GM18873 (cell line): Measurements from ENCODE around the gene NEGR1.

ENCODE experiments used
- ATAC-seq: cut with Tn5 transposase; IDR thresholded peaks from one replicate; pipeline ENCODE4 v1.9.1; 2021; ENCODE audit warnings: mild to moderate bottlenecking, moderate library complexity, moderate number of reproducible peaks; ENCODE audit not compliant: unreplicated experiment, low FRiP score

NEGR1 gene

DNA sequence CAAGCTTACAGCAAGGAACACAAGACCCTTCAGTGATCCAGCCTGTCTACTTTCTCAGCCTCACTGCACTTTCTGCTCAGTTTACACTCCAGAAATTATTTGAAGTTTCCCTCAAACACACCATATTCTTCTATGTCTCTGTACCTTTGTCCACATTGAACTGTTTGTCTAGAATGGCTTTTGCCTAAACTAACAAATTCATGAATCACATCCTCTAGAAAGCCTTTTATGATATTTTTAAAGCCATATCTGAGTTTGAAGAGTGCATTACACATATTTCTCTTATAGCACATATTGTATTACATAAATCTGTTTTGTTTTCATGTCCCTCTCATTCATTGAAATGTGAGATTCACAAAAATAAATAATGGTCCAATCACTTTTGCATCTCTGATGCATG, 755.5 kb downstream of the NEGR1 start:
- ATAC-seq: no peak

GRCh38 chr1:71522721-71523120, 759.6 kb downstream of the NEGR1 start:
- no peak for ATAC-seq

DNA sequence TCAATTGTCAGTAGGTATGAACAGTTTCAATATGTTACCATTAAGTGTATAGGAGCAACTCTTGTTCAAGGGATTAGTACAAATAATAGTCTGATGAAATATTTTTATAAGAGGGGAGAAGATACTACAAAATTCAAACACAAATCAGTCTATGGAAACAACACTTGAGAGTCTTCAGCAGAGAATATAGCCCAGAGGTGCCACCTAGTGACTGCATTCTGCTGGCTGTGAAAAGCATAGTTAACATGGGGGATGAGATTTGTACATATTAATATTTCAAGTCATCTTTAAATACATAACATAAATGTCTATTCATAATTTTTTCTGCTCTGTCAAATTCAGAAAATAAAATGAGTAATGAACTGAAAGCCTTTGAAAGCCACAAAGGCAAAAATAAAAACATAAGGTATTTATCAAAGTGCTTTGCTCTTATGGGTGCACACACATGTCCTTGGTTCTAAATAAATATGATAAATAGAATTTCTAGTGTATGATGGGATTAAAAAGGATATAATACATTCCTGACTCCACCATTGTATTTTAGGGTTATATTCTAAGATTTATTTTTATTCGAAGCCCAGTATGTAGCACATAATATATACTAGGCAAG, 760.6 kb downstream of the NEGR1 start:
- ATAC-seq: no peak

GRCh38 chr1:71511505-71511904, 770.8 kb downstream of the NEGR1 start:
- ATAC-seq: no peak

GRCh38 chr1:71510725-71511124, 771.6 kb downstream of the NEGR1 start:
- no peak for ATAC-seq

- no peak for ATAC-seq
Measured at GRCh38 chr1:71509051-71509595, 773.2 kb downstream of the NEGR1 start.

DNA sequence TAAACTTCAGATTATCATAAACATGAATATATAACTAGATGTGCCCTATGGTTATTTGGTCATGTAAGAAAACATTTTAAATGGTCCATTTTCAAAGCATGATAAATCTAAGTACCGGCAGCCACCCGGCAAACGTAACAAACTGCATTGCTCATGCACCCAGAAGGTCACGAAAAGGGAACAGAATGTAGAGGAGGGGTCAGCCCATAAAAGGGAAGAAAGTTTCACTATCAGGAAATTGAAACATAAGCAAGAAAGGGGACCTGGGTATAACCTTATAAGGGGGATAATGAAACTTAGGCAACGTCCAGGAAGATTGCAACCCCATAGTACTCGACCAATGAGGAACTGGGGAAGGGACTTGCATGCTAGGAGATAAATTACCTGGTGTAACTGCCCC, 780.3 kb downstream of the NEGR1 start:
- no peak for ATAC-seq

- ATAC-seq: no peak
Measured at GRCh38 chr1:71498542-71498941, 783.8 kb downstream of the NEGR1 start.

GRCh38 chr1:71494163-71494562, 788.2 kb downstream of the NEGR1 start:
- ATAC-seq: no peak

DNA sequence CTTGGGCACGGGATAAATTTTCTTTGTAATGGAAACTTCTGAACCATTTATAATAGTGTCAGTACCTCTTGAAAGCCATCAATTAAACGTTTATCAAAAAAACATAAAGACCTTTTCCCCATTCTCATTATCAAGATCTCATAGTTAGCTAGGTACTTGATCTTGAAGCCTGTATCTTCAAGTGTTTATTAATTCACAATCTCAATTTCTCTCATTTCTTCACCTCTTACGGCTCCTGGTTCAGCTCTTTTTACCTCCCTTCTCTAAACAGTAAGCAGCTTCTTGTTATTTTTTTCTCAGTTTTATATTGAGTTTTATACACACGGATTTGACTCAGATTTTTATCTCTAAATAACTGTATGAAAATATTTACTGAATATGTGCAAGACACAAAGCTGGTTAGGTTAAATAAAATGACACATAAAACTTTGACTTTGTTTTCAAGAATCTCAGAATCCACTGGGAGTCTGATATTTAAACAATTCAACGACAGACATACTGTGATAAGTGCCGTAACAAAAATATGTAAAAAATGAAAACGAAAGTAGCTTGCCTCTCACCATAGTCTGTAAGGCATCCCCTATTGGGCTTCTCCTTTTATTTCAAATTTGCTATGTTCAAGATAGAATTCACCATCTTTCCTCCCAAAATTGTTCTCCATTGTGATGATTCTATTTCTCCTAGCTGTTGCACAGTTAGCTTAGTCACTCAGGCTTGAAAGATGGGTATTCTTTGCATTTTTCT, 789.9 kb downstream of the NEGR1 start:
- no peak for ATAC-seq

DNA sequence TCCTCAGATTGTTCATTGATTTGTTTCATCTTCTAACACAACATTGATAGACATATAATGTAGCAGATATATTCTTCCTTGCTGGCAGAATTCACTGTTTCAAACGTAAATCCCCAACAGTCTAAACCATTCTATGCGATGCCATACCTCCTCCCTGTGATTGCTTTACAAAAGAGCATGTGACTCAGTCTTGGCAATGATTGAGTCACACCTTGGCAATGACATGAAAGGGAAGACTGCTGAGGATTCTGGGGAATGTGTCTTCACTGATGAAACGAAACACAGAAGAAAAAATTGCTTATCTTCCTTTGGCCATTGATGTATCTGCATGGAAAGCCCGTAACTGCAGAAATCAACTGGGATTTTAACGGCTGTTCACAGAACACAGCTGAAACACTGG, 791.9 kb downstream of the NEGR1 start:
- ATAC-seq: no peak

- ATAC-seq: no peak
Measured at GRCh38 chr1:71488555-71489252, 793.6 kb downstream of the NEGR1 start.

- no peak for ATAC-seq
Measured at GRCh38 chr1:71473331-71473730, 809.0 kb downstream of the NEGR1 start.

DNA sequence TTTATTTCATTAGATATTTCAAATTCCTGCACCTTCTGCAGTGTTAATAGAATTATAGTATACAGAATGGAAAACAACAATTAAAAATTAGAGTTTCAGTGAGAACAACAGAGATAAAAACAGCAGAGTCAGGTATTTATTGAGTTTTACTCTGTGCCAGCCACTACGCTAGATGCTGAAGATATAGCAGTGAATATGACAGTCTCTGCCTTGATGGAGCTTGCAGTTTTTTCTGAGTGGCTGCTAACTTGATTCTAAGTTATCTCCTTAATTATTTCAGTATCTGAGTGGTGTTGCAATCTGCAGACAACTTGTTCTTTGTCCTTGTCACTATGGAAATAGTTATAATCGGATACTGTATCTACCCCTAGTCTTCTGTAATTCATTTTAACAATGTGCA, 817.2 kb downstream of the NEGR1 start:
- ATAC-seq: no peak

DNA sequence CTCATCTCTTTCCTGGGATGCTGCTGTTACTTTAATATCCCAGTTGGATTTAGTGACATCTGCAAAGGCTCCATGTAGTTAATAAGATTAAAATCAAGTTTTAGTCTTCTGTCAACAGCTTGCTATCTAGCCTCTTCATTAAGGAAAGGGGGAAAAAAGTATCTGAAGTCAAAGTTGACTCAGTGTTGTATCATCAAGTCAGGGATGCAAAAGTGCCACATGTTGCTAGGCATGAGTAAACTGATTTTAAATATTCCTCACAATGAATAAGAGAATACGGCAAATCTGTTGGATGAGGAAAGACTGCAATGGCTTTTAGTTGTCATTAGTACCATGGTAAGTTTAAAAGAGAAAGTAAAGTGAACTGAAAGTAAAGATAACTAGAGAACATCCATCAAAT, 818.3 kb downstream of the NEGR1 start:
- ATAC-seq: no peak

DNA sequence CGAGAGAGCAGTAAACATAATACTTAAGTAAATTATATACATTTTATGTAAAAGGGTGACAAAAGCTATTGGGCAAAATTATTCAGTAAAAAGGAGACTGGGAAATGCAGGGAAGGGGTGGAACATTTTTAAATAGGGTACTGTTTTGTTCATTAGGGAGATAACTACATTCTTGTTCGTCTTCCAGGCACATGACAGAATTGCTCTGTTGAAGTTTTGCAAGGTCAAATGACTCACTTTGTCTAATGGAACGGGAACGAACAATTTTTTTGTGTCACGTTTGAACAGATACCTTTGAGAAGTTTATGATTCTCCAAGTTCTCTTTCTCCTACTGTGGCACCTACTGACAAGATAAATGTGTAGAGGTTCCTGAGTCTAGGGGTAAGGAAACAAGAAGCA, 819.2 kb downstream of the NEGR1 start:
- no peak for ATAC-seq

DNA sequence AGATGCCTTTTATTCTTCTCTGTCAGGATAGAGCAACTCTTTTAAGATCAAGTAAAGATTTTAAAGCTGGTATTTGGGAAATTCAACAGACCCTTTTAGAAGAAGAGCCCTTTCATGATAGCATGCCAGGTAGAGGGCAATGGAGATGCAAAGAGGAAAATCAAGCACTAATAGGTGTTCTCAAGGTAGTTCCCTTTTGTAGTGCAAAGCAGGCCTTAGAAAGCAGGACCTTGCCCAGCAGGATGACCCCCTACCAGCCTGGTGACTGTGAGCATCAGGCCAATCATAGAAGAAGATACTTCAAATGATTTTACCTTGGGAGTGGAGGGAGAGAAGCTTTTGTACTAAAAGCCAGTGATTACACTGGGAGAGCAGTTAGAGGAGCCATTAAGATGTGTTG, 820.1 kb downstream of the NEGR1 start:
- ATAC-seq: no peak

DNA sequence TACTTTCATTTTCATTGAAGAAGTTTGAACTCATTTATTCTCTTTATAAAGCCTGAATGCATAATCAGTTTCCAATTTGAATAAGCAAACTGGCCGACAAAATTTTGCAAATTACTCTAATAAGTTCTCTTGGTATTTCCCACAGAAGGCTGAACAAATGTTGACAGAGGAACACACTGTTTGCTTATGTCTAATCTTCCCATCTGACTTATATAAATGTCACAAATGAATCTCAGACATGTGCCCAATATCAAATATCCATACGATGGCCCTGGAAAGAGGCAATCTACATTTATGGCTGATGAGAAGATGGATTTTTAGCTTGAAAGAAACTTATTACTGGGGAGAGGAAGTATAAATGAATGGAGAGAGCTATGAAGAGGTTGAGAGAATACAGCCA, 820.9 kb downstream of the NEGR1 start:
- no peak for ATAC-seq

GRCh38 chr1:71448444-71448843, 833.9 kb downstream of the NEGR1 start:
- no peak for ATAC-seq

GRCh38 chr1:71438626-71439025, 843.7 kb downstream of the NEGR1 start:
- ATAC-seq: no peak

DNA sequence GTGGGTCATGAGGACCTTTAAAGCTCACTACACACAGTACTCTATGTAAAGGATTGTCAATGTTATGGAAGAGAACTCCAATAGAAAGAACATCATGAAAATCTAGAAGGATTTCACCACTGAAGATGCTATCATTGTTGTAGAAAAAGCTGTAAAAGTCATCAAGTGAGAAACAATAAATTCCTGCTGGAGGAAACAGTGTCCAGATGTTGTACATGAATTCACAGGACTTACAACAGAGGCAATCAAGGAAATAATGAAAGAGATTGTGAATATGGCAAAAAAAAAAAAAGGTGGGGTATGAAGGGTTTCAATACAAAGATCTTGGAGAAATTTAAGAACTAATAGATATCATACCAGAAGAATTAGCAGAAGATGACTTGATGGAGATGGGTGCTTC, 846.4 kb downstream of the NEGR1 start:
- ATAC-seq: no peak

DNA sequence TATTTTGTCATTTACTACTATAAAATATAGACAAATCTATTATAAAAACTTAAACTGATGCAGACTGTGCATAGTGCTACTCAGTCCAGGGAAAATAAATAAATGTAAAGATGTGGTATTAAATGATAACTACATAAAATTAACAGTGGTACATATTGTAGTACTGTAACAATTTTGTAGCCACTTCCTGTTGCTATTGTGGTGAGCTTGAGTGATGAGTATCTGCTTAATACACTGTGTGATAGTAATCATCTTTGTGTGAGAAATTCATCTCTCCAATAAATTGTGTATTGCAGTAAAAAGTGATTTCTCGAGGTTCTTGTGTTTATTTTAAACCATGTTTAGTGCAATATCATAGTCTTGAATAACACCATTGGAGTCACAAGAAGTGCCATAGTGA, 848.1 kb downstream of the NEGR1 start:
- no peak for ATAC-seq
